ENCODE measurements around the gene IGF1.

IGF1 gene

DNA sequence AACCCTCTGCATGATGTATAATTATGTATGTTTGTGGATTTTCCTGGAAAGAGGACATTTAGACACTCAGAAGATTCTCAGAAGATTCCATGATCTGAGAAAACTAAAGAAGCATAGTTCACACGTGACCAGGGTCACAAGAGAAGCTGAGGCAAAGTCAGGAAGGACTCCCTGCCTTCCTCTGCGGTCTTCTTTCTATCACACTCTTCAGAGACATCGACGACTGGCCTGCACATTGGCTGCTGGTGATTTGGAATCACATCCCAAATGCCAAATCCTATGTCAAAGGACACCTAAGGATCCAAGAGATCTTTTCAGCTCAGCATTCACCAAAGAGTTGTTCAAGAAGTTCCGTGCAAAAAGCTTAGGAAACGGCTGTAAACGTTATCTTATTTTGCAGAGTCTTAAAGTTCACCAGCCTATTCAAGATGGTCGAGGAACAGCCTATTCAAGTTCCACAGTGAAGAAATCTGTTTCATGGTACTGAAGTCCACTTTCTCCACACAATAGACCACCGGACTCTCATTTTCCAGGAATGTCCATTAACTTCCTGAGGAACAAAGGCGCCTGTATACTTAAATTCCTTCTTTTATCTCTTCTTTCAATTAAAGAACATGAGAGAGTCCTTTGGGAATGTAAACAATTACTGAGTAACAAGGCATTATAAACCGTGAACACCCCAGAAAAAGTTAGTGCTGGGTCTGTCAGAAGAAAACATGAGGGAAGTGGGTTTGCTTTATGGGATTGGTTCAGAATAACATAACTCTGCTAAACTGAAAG, 42.1 kb downstream of the IGF1 start:
- no peaks in the 10 kb centered on the region for H3K36me3 ChIP-seq (replicated peaks in 1 of 2; ENCODE audit: control insufficient read depth in 2 of 2, insufficient read depth in 2 of 2, low read length in 2 of 2)
- H4K8ac ChIP-seq (ENCODE audit: low read depth, low read length) = no peak overlapping the region
- H2BK5ac ChIP-seq (ENCODE audit: low read length) = no peak overlapping the region
- H2AK5ac ChIP-seq (ENCODE audit: low read depth, low read length) = no peak overlapping the region
- H3K4me1 ChIP-seq (ENCODE audit: control insufficient read depth in 2 of 2, insufficient read depth in 1 of 2, low read depth in 1 of 2, low read length in 2 of 2) = peaks cover 0 to 5% of the 10 kb centered on the region in 2 donors
- no peak overlapping the region for H3K23ac ChIP-seq (ENCODE audit: low read depth, low read length, poor library complexity)
- no peaks in the 10 kb centered on the region for H3K79me1 ChIP-seq (ENCODE audit: low read depth, low read length)
- no peak overlapping the region for H3K4ac ChIP-seq (ENCODE audit: low read length)
- no peak overlapping the region for H3K9ac ChIP-seq (ENCODE audit: low read depth, low read length, poor library complexity)
- H3K4me3 ChIP-seq (ENCODE audit: low read length in 2 of 2) = no peak overlapping the region
- DNase-seq (ENCODE audit: low spot score) = no peak
- no peak overlapping the region for H2AFZ ChIP-seq (ENCODE audit: low read length)
- H4K91ac ChIP-seq (ENCODE audit: low read depth, low read length, poor library complexity) = no peak overlapping the region
- H2BK12ac ChIP-seq (ENCODE audit: low read length) = no peak overlapping the region
- no peak overlapping the region for H2BK15ac ChIP-seq (ENCODE audit: low read length)
- H3K14ac ChIP-seq (ENCODE audit: low read length) = no peak overlapping the region
- WGBS, 2 donors (ENCODE audit: extremely low coverage in 2 of 2, insufficient read length in 2 of 2, insufficient replicate concordance in 1 of 2) = no CpG with 5 or more reads among the region's 11 CpGs
- H3K27ac ChIP-seq (replicated peaks; ENCODE audit: low read length) = peak overlapping the region; percentile 79
- H3K18ac ChIP-seq (ENCODE audit: low read length) = no peak overlapping the region
- no peak overlapping the region for H2BK120ac ChIP-seq (ENCODE audit: low read depth, low read length)
- no peaks in the 10 kb centered on the region for H3K9me3 ChIP-seq (replicated peaks in 1 of 2; ENCODE audit: control insufficient read depth in 2 of 2, insufficient read depth in 1 of 2, low read depth in 1 of 2, low read length in 2 of 2)
- no peaks in the 10 kb centered on the region for H3K27me3 ChIP-seq (ENCODE audit: control insufficient read depth in 3 of 3, insufficient read depth in 3 of 3, low read depth in 1 of 3, low read length in 3 of 3)
- H3K4me2 ChIP-seq (ENCODE audit: insufficient read depth, low read length, poor library complexity, severe bottlenecking) = no peak overlapping the region

DNA sequence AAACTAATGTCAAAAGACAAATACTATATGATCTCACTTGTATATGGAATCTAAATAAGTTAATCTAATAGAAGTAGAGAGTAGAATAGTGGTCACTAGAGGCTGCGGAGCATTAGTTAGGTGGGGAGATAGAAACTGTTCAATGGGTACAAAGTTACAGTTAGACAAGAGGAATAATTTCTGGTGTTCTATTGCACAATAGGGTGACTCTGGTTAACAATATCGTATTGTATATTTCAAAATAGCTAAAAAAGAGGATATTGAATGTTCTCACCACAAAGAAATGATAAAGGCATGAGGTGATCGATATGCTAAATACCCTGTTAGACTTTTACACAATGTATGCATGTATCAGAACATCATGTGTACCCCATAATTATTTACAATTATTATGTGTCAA, 42.9 kb downstream of the IGF1 start:
- H3K27ac ChIP-seq (replicated peaks; ENCODE audit: low read length) = no peak overlapping the region
- H3K4me3 ChIP-seq (ENCODE audit: low read length in 2 of 2) = no peak overlapping the region
- WGBS, 2 donors (ENCODE audit: extremely low coverage in 2 of 2, insufficient read length in 2 of 2, insufficient replicate concordance in 1 of 2) = no CpG with 5 or more reads among the region's 3 CpGs
- no peak overlapping the region for H3K23ac ChIP-seq (ENCODE audit: low read depth, low read length, poor library complexity)
- no peak overlapping the region for H3K4me2 ChIP-seq (ENCODE audit: insufficient read depth, low read length, poor library complexity, severe bottlenecking)
- H2BK120ac ChIP-seq (ENCODE audit: low read depth, low read length) = no peak overlapping the region
- no peak overlapping the region for H2BK5ac ChIP-seq (ENCODE audit: low read length)
- no peak overlapping the region for H4K8ac ChIP-seq (ENCODE audit: low read depth, low read length)
- H3K4me1 ChIP-seq (ENCODE audit: control insufficient read depth in 2 of 2, insufficient read depth in 1 of 2, low read depth in 1 of 2, low read length in 2 of 2) = peaks cover 0 to 5% of the 10 kb centered on the region in 2 donors
- H3K4ac ChIP-seq (ENCODE audit: low read length) = no peak overlapping the region
- no peak overlapping the region for H3K9ac ChIP-seq (ENCODE audit: low read depth, low read length, poor library complexity)
- no peak overlapping the region for H3K14ac ChIP-seq (ENCODE audit: low read length)
- no peak overlapping the region for H2AK5ac ChIP-seq (ENCODE audit: low read depth, low read length)
- H2BK12ac ChIP-seq (ENCODE audit: low read length) = no peak overlapping the region
- no peaks in the 10 kb centered on the region for H3K79me1 ChIP-seq (ENCODE audit: low read depth, low read length)
- H3K9me3 ChIP-seq (replicated peaks in 1 of 2; ENCODE audit: control insufficient read depth in 2 of 2, insufficient read depth in 1 of 2, low read depth in 1 of 2, low read length in 2 of 2) = no peaks in the 10 kb centered on the region
- H2AFZ ChIP-seq (ENCODE audit: low read length) = no peak overlapping the region
- H3K27me3 ChIP-seq (ENCODE audit: control insufficient read depth in 3 of 3, insufficient read depth in 3 of 3, low read depth in 1 of 3, low read length in 3 of 3) = no peaks in the 10 kb centered on the region
- no peak overlapping the region for H2BK15ac ChIP-seq (ENCODE audit: low read length)
- no peak overlapping the region for H3K18ac ChIP-seq (ENCODE audit: low read length)
- no peak overlapping the region for H4K91ac ChIP-seq (ENCODE audit: low read depth, low read length, poor library complexity)
- no peak for DNase-seq (ENCODE audit: low spot score)
- no peaks in the 10 kb centered on the region for H3K36me3 ChIP-seq (replicated peaks in 1 of 2; ENCODE audit: control insufficient read depth in 2 of 2, insufficient read depth in 2 of 2, low read length in 2 of 2)

DNA sequence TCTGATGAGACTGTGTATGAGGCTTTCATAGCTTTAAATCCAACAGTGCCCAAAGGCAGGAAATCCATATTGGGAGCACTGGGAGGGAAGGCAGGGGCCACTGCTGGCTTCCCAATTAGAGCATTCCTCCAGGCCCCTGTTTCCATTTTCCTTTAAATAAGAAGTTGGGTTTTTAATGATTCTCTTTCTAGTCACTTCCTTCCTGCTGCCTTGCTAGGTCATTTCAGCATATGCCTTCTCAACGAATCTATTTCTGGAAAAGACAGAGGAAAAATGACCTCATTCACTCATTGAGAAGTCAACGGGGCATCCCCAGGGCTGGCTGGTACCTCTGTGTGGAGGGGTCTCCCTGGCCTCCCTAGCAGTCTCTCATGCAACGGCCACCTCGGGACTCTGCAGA, 43.5 kb downstream of the IGF1 start:
- no peak overlapping the region for H4K8ac ChIP-seq (ENCODE audit: low read depth, low read length)
- H3K4ac ChIP-seq (ENCODE audit: low read length) = no peak overlapping the region
- H4K91ac ChIP-seq (ENCODE audit: low read depth, low read length, poor library complexity) = no peak overlapping the region
- DNase-seq (ENCODE audit: low spot score) = no peak
- no peak overlapping the region for H3K4me3 ChIP-seq (ENCODE audit: low read length in 2 of 2)
- H3K79me1 ChIP-seq (ENCODE audit: low read depth, low read length) = no peaks in the 10 kb centered on the region
- no peaks in the 10 kb centered on the region for H3K36me3 ChIP-seq (replicated peaks in 1 of 2; ENCODE audit: control insufficient read depth in 2 of 2, insufficient read depth in 2 of 2, low read length in 2 of 2)
- no peak overlapping the region for H2BK120ac ChIP-seq (ENCODE audit: low read depth, low read length)
- no peak overlapping the region for H2BK12ac ChIP-seq (ENCODE audit: low read length)
- H3K9me3 ChIP-seq (replicated peaks in 1 of 2; ENCODE audit: control insufficient read depth in 2 of 2, insufficient read depth in 1 of 2, low read depth in 1 of 2, low read length in 2 of 2) = no peaks in the 10 kb centered on the region
- no peak overlapping the region for H3K9ac ChIP-seq (ENCODE audit: low read depth, low read length, poor library complexity)
- H3K4me1 ChIP-seq (ENCODE audit: control insufficient read depth in 2 of 2, insufficient read depth in 1 of 2, low read depth in 1 of 2, low read length in 2 of 2) = peaks cover 0 to 5% of the 10 kb centered on the region in 2 donors
- H2BK5ac ChIP-seq (ENCODE audit: low read length) = no peak overlapping the region
- no peak overlapping the region for H3K27ac ChIP-seq (replicated peaks; ENCODE audit: low read length)
- no peak overlapping the region for H2AK5ac ChIP-seq (ENCODE audit: low read depth, low read length)
- H3K23ac ChIP-seq (ENCODE audit: low read depth, low read length, poor library complexity) = no peak overlapping the region
- H3K14ac ChIP-seq (ENCODE audit: low read length) = no peak overlapping the region
- H3K27me3 ChIP-seq (ENCODE audit: control insufficient read depth in 3 of 3, insufficient read depth in 3 of 3, low read depth in 1 of 3, low read length in 3 of 3) = no peaks in the 10 kb centered on the region
- WGBS, 2 donors (ENCODE audit: extremely low coverage in 2 of 2, insufficient read length in 2 of 2, insufficient replicate concordance in 1 of 2) = no CpG with 5 or more reads among the region's 4 CpGs
- H3K18ac ChIP-seq (ENCODE audit: low read length) = no peak overlapping the region
- H2BK15ac ChIP-seq (ENCODE audit: low read length) = peak overlapping the region; percentile 0
- H3K4me2 ChIP-seq (ENCODE audit: insufficient read depth, low read length, poor library complexity, severe bottlenecking) = no peak overlapping the region
- no peak overlapping the region for H2AFZ ChIP-seq (ENCODE audit: low read length)

DNA sequence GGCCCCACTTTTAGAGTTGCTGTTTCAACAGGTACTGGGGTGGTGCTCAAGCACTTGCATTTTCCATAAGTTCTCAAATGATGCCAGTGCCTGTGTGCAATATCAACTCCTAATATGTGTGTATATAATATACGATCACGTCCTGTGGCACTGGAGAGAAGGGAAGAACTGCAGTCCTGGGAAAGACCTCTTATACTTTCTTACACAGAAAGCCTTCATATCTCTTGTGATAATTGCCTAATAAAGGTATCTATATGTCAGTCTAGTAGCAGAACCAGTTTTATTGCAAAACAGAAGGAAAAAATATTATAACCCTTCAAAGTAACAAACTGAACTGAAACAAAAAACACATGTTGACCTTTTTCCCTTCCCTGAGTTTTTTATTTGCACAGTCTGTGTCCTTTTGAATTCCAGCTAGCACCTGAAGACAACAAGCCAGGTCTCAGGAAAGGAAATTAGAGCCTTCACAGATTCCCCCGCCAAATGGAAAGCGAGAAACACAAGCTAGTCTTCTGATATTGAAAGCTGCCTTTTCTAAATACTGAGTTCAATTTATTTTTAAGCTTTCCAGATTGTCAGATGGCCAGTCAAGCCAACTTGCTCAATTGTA, 44.4 kb downstream of the IGF1 start:
- Histone ChIP-seq H3K4me3 (ENCODE audit: low read length in 2 of 2) (no peak overlapping the region), H3K9me3 (replicated peaks in 1 of 2; ENCODE audit: control insufficient read depth in 2 of 2, insufficient read depth in 1 of 2, low read depth in 1 of 2, low read length in 2 of 2) (no peaks in the 10 kb centered on the region), H4K8ac (ENCODE audit: low read depth, low read length) (no peak overlapping the region), H3K9ac (ENCODE audit: low read depth, low read length, poor library complexity) (no peak overlapping the region), H3K4ac (ENCODE audit: low read length) (no peak overlapping the region), H3K27me3 (ENCODE audit: control insufficient read depth in 3 of 3, insufficient read depth in 3 of 3, low read depth in 1 of 3, low read length in 3 of 3) (no peaks in the 10 kb centered on the region), H3K23ac (ENCODE audit: low read depth, low read length, poor library complexity) (no peak overlapping the region), H4K91ac (ENCODE audit: low read depth, low read length, poor library complexity) (no peak overlapping the region), H3K18ac (ENCODE audit: low read length) (no peak overlapping the region), H3K36me3 (replicated peaks in 1 of 2; ENCODE audit: control insufficient read depth in 2 of 2, insufficient read depth in 2 of 2, low read length in 2 of 2) (no peaks in the 10 kb centered on the region), H3K4me1 (ENCODE audit: control insufficient read depth in 2 of 2, insufficient read depth in 1 of 2, low read depth in 1 of 2, low read length in 2 of 2) (peaks cover 0 to 5% of the 10 kb centered on the region in 2 donors), H2BK15ac (ENCODE audit: low read length) (no peak overlapping the region), H2AK5ac (ENCODE audit: low read depth, low read length) (no peak overlapping the region), H3K14ac (ENCODE audit: low read length) (no peak overlapping the region), H3K4me2 (ENCODE audit: insufficient read depth, low read length, poor library complexity, severe bottlenecking) (no peak overlapping the region), H2BK120ac (ENCODE audit: low read depth, low read length) (no peak overlapping the region), H2BK5ac (ENCODE audit: low read length) (no peak overlapping the region), H3K27ac (replicated peaks; ENCODE audit: low read length) (no peak overlapping the region), H2BK12ac (ENCODE audit: low read length) (no peak overlapping the region), H2AFZ (ENCODE audit: low read length) (no peak overlapping the region), H3K79me1 (ENCODE audit: low read depth, low read length) (no peaks in the 10 kb centered on the region)
- no CpG with 5 or more reads among the region's 4 CpGs for WGBS, 2 donors (ENCODE audit: extremely low coverage in 2 of 2, insufficient read length in 2 of 2, insufficient replicate concordance in 1 of 2)
- DNase-seq (ENCODE audit: low spot score) = no peak
